ENCODE results near the gene NTN1. TPM values are rescaled to one million over a fixed set of nuclear protein-coding genes. Genes with fewer than 3 reads are reported as not detected.

The NTN1 gene
- total and polyA plus RNA-seq, 12 donors, result 3.0 to 38.7 (median 15.8) TPM

DNA sequence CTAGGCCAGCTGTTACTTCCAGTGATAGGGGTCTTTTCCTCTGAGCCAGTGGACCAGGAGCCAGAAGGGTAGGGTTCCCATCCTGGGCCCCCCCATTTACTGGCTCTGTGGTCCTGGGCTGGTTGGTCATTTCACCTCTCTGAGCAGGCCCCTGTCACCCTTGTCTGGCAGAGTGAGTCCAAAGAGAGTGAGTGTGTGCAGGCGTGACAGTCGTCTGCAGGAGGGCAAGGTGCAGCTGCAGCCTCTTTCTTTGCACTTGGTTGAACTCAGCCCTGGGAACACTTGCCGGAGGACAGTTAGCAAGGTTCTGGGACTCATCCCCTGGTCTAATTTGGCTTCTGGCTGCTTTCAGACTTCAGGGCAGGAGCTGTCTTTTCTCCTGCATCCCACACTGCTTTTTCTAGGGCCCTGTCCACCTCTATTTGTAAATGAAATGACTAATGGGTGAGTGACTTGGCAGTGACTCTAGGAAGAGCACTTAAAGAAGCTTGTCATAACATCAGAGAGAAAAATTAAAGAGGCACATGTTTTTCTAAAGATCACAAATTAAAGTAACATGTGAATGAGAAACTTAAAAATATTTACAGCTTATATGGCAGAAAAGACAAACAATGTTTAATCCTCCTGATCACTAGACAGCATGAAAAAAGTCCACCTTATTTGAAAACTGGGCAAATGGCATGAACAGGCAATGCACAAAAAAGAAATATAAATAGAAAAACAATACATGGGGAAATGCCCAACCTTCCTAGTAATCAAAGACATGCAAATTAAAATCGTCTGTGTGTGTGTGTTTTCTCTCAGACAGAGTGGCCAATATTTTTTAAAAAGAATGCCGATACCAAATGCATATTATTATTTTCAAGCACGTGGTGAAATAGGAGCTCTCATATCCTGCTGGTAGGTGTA lies 137.5 kb downstream of the NTN1 start:
- TF ChIP-seq, protein P1, sequence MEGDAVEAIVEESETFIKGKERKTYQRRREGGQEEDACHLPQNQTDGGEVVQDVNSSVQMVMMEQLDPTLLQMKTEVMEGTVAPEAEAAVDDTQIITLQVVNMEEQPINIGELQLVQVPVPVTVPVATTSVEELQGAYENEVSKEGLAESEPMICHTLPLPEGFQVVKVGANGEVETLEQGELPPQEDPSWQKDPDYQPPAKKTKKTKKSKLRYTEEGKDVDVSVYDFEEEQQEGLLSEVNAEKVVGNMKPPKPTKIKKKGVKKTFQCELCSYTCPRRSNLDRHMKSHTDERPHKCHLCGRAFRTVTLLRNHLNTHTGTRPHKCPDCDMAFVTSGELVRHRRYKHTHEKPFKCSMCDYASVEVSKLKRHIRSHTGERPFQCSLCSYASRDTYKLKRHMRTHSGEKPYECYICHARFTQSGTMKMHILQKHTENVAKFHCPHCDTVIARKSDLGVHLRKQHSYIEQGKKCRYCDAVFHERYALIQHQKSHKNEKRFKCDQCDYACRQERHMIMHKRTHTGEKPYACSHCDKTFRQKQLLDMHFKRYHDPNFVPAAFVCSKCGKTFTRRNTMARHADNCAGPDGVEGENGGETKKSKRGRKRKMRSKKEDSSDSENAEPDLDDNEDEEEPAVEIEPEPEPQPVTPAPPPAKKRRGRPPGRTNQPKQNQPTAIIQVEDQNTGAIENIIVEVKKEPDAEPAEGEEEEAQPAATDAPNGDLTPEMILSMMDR (IDR thresholded peaks at IDR 0.05), result no peak
- H3K9me3 ChIP-seq, result peaks cover 0 to 9% (median 0%) of the 10 kb centered on the region in 11 donors
- ATAC-seq, result no peak
- 90 to 92% methylated on average over 6 of the region's 6 CpGs for WGBS, 2 donors
- no peaks in the 10 kb centered on the region for H3K36me3 ChIP-seq
- no peaks in the 10 kb centered on the region for H3K4me1 ChIP-seq
- no peak overlapping the region for H3K4me3 ChIP-seq
- no peak for DNase-seq
- no peaks in the 10 kb centered on the region for H3K27me3 ChIP-seq
- H3K27ac ChIP-seq, result no peak overlapping the region
- intact Hi-C loops (cut with DNase I), result no loop called here

DNA sequence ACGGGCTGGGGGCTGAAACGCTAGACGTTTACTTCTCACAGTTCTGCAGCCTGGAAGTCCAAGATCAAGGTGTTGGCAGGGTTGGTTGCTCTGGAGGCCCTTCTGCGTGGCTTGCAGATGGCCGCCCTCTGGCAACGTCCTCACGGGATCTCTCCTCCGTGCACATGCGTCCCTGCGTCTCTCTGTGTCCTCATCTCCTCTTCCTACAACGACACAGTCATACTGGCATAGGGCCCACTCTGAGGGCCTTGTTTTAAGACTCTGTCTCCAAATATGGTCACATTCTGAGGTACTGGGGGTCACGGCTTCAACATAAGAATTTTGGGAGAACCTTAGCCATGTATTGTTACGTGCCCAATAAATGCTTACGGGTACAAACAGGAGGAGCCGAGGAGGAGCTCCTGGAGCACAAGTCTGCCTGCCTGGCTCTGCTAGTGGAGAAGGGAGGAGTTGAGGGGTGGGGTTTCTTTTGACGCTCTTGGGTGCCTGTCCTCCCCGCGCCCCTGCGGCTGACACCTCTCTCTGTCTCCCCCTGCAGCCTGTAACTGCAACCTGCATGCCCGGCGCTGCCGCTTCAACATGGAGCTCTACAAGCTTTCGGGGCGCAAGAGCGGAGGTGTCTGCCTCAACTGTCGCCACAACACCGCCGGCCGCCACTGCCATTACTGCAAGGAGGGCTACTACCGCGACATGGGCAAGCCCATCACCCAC lies 141.1 kb downstream of the NTN1 start:
- Histone ChIP-seq H3K36me3 (no peaks in the 10 kb centered on the region), H3K27ac (no peak overlapping the region), H3K4me1 (no peaks in the 10 kb centered on the region), H3K27me3 (no peaks in the 10 kb centered on the region), H3K9me3 (peaks cover 0 to 9% (median 0%) of the 10 kb centered on the region in 11 donors), H3K4me3 (no peak overlapping the region)
- TF ChIP-seq, protein P1 (IDR thresholded peaks at IDR 0.05), result no peak
- DNase-seq (no peak), ATAC-seq (peak in 1 of 8 donors; percentile 49)
- intact Hi-C loops (cut with DNase I), result loop anchor here in 1 of 10 donors (10.0 kb wide), 1 partner anchor 58 kb away; no protein-coding TSS in a partner anchor
- WGBS, 2 donors, result 92% methylated on average over 31 of the region's 31 CpGs

DNA sequence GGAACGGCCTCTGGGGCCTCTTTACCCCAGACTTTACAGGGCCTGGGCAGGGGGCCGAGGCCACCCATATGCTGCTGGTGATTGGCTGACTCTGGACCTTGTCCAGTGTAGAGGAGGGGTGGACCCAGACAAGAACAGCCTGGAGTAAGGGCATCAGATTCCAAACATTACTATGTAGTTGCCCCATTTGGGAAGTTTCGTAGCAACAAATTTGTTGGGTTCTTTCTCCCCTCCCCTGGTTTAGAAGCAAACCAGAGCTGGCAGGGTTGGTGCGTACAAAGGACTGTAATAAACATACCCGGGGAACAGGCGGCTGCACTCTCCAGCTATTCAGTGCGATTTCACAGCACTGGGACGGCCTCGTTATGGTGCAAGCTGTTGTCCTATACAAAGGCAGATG lies 145.5 kb downstream of the NTN1 start:
- Histone ChIP-seq H3K9me3 (no peaks in the 10 kb centered on the region), H3K27ac (no peak overlapping the region), H3K27me3 (no peaks in the 10 kb centered on the region), H3K4me1 (no peaks in the 10 kb centered on the region), H3K36me3 (no peaks in the 10 kb centered on the region), H3K4me3 (no peak overlapping the region)
- intact Hi-C loops (cut with DNase I), result loop anchor here in 1 of 10 donors (10.0 kb wide), 1 partner anchor 62 kb away; no protein-coding TSS in a partner anchor
- no peak for DNase-seq
- TF ChIP-seq, protein P1 (IDR thresholded peaks at IDR 0.05), result no peak
- ATAC-seq, result no peak
- WGBS, 2 donors, result 94 to 95% methylated on average over 9 of the region's 9 CpGs

DNA sequence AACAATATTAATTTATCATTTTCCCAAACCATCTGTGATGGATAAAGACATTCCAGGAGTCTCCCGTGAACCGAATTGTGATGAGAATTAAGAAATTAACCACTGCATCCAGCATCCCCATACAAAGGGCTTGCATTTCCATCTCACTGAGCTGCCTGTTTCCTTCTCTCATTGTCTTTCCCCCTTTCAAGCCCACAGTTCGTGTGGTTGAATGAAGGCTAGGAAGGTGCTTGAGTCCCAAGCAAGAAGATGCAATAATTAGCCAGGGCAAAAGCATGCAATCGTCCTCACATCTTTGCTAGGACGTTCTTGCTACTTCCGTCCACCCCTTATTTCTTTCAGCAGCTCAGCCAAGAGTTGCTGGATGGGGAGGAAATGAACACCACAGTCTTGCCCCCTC lies 146.1 kb downstream of the NTN1 start:
- TF ChIP-seq, protein P1 (IDR thresholded peaks at IDR 0.05), result no peak
- DNase-seq, result no peak
- intact Hi-C loops (cut with DNase I), result loop anchor here in 1 of 10 donors (10.0 kb wide), 1 partner anchor 63 kb away; no protein-coding TSS in a partner anchor
- H3K27ac ChIP-seq, result no peak overlapping the region
- H3K36me3 ChIP-seq, result no peaks in the 10 kb centered on the region
- H3K27me3 ChIP-seq, result no peaks in the 10 kb centered on the region
- ATAC-seq, result no peak
- no peak overlapping the region for H3K4me3 ChIP-seq
- H3K4me1 ChIP-seq, result no peaks in the 10 kb centered on the region
- no peaks in the 10 kb centered on the region for H3K9me3 ChIP-seq
- 73 to 81% methylated on average over 6 of the region's 6 CpGs for WGBS, 2 donors

All from heart right ventricle (tissue), 16 donors.